ENCODE data around the gene STEAP3. TPM values are rescaled to one million over a fixed set of nuclear protein-coding genes. Genes with fewer than 3 reads are reported as not detected.

Gene STEAP3
- total and polyA plus RNA-seq, 5 donors: 4.8 to 12.4 (median 9.3) TPM

- ATAC-seq: peak; percentile 27 to 73
- WGBS: 53% methylated on average over 12 of the region's 12 CpGs
- Histone ChIP-seq H3K4me3 (ENCODE audit: low read length) (no peak overlapping the region), H3K27ac (ENCODE audit: low read length) (no peak overlapping the region), H3K9me3 (ENCODE audit: control insufficient read depth, low read length) (no peaks in the 10 kb centered on the region), H3K27me3 (ENCODE audit: control insufficient read depth, insufficient read depth) (no peaks in the 10 kb centered on the region), H3K4me1 (ENCODE audit: control insufficient read depth, insufficient read depth, low read length) (peaks cover 3% of the 10 kb centered on the region)
- DNase-seq: no peak
- intact Hi-C loops (cut with DNase I): no loop called here
Measured at GRCh38 chr2:119255760-119256581, 32.3 kb downstream of the STEAP3 start.

- WGBS: 84% methylated on average over 2 of the region's 2 CpGs
- intact Hi-C loops (cut with DNase I): no loop called here
- no peaks in the 10 kb centered on the region for H3K9me3 ChIP-seq (ENCODE audit: control insufficient read depth, low read length)
- H3K4me1 ChIP-seq (ENCODE audit: control insufficient read depth, insufficient read depth, low read length): peaks cover 3% of the 10 kb centered on the region
- H3K27me3 ChIP-seq (ENCODE audit: control insufficient read depth, insufficient read depth): no peaks in the 10 kb centered on the region
- H3K4me3 ChIP-seq (ENCODE audit: low read length): no peak overlapping the region
- H3K27ac ChIP-seq (ENCODE audit: low read length): no peak overlapping the region
- DNase-seq: no peak
- no peak for ATAC-seq
Measured at GRCh38 chr2:119256582-119256921, 32.9 kb downstream of the STEAP3 start.

GRCh38 chr2:119257198-119257597 is 33.6 kb downstream of the STEAP3 start:
- DNase-seq (no peak), ATAC-seq (no peak)
- Histone ChIP-seq H3K9me3 (ENCODE audit: control insufficient read depth, low read length) (no peaks in the 10 kb centered on the region), H3K27me3 (ENCODE audit: control insufficient read depth, insufficient read depth) (no peaks in the 10 kb centered on the region), H3K27ac (ENCODE audit: low read length) (no peak overlapping the region), H3K4me3 (ENCODE audit: low read length) (no peak overlapping the region), H3K4me1 (ENCODE audit: control insufficient read depth, insufficient read depth, low read length) (peaks cover 3% of the 10 kb centered on the region)
- intact Hi-C loops (cut with DNase I): no loop called here
- 78% methylated on average over 9 of the region's 9 CpGs for WGBS

- no peaks in the 10 kb centered on the region for H3K9me3 ChIP-seq (ENCODE audit: control insufficient read depth, low read length)
- peaks cover 3% of the 10 kb centered on the region for H3K4me1 ChIP-seq (ENCODE audit: control insufficient read depth, insufficient read depth, low read length)
- H3K4me3 ChIP-seq (ENCODE audit: low read length): no peak overlapping the region
- H3K27me3 ChIP-seq (ENCODE audit: control insufficient read depth, insufficient read depth): no peaks in the 10 kb centered on the region
- WGBS: 73% methylated on average over 5 of the region's 5 CpGs
- no peak overlapping the region for H3K27ac ChIP-seq (ENCODE audit: low read length)
- ATAC-seq (peak in 1 of 2 donors; percentile 50), DNase-seq (no peak)
- intact Hi-C loops (cut with DNase I): no loop called here
Measured at GRCh38 chr2:119259296-119259860, 35.7 kb downstream of the STEAP3 start.

- Histone ChIP-seq H3K4me3 (ENCODE audit: low read length) (no peak overlapping the region), H3K4me1 (ENCODE audit: control insufficient read depth, insufficient read depth, low read length) (peaks cover 3% of the 10 kb centered on the region), H3K9me3 (ENCODE audit: control insufficient read depth, low read length) (no peaks in the 10 kb centered on the region), H3K27ac (ENCODE audit: low read length) (no peak overlapping the region), H3K27me3 (ENCODE audit: control insufficient read depth, insufficient read depth) (no peaks in the 10 kb centered on the region)
- intact Hi-C loops (cut with DNase I): loop anchor here in 2 of 4 donors (5.0 to 10.0 kb wide), 2 partner anchors 246 to 249 kb away; no protein-coding TSS in a partner anchor
- DNase-seq: no peak
- no peak for ATAC-seq
- WGBS: 60% methylated on average over 11 of the region's 11 CpGs
Measured at GRCh38 chr2:119260646-119261492, 37.2 kb downstream of the STEAP3 start.

- no peak for DNase-seq
- WGBS: 87% methylated on average over 17 of the region's 17 CpGs
- H3K9me3 ChIP-seq (ENCODE audit: control insufficient read depth, low read length): no peaks in the 10 kb centered on the region
- no peaks in the 10 kb centered on the region for H3K27me3 ChIP-seq (ENCODE audit: control insufficient read depth, insufficient read depth)
- intact Hi-C loops (cut with DNase I): loop anchor here in 2 of 4 donors (5.0 to 10.0 kb wide), 2 partner anchors 247 to 249 kb away; no protein-coding TSS in a partner anchor
- H3K4me3 ChIP-seq (ENCODE audit: low read length): no peak overlapping the region
- H3K27ac ChIP-seq (ENCODE audit: low read length): no peak overlapping the region
- ATAC-seq: no peak
- peaks cover 3% of the 10 kb centered on the region for H3K4me1 ChIP-seq (ENCODE audit: control insufficient read depth, insufficient read depth, low read length)
Measured at GRCh38 chr2:119261493-119262225, 38.0 kb downstream of the STEAP3 start.

- H3K27me3 ChIP-seq (ENCODE audit: control insufficient read depth, insufficient read depth): no peaks in the 10 kb centered on the region
- H3K4me3 ChIP-seq (ENCODE audit: low read length): no peak overlapping the region
- DNase-seq: no peak
- no peak overlapping the region for H3K27ac ChIP-seq (ENCODE audit: low read length)
- no peaks in the 10 kb centered on the region for H3K9me3 ChIP-seq (ENCODE audit: control insufficient read depth, low read length)
- WGBS: 94% methylated on average over 23 of the region's 23 CpGs
- intact Hi-C loops (cut with DNase I): loop anchor here in 2 of 4 donors (5.0 to 10.0 kb wide), 2 partner anchors 248 to 251 kb away; no protein-coding TSS in a partner anchor
- no peak for ATAC-seq
- no peaks in the 10 kb centered on the region for H3K4me1 ChIP-seq (ENCODE audit: control insufficient read depth, insufficient read depth, low read length)
Measured at GRCh38 chr2:119263025-119263424, 39.4 kb downstream of the STEAP3 start.

GRCh38 chr2:119263656-119264055 is 40.0 kb downstream of the STEAP3 start:
- H3K27me3 ChIP-seq (ENCODE audit: control insufficient read depth, insufficient read depth): no peaks in the 10 kb centered on the region
- WGBS: 68% methylated on average over 5 of the region's 5 CpGs
- H3K4me1 ChIP-seq (ENCODE audit: control insufficient read depth, insufficient read depth, low read length): no peaks in the 10 kb centered on the region
- ATAC-seq (peak in 1 of 2 donors; percentile 26), DNase-seq (peak in 1 of 3 donors; percentile 69)
- intact Hi-C loops (cut with DNase I): loop anchor here in 2 of 4 donors (5.0 to 10.0 kb wide), 2 partner anchors 249 to 251 kb away; no protein-coding TSS in a partner anchor
- no peaks in the 10 kb centered on the region for H3K9me3 ChIP-seq (ENCODE audit: control insufficient read depth, low read length)
- H3K4me3 ChIP-seq (ENCODE audit: low read length): no peak overlapping the region
- no peak overlapping the region for H3K27ac ChIP-seq (ENCODE audit: low read length)

- intact Hi-C loops (cut with DNase I): loop anchor here in 2 of 4 donors (5.0 to 10.0 kb wide), 2 partner anchors 250 to 253 kb away; no protein-coding TSS in a partner anchor
Measured at GRCh38 chr2:119264781-119265692, 41.4 kb downstream of the STEAP3 start.

More at GRCh38 chr2:119264781-119265692, 41.4 kb downstream of the STEAP3 start:
- H3K27me3 ChIP-seq (ENCODE audit: control insufficient read depth, insufficient read depth): no peaks in the 10 kb centered on the region
- H3K27ac ChIP-seq (ENCODE audit: low read length): no peak overlapping the region
- H3K4me1 ChIP-seq (ENCODE audit: control insufficient read depth, insufficient read depth, low read length): no peaks in the 10 kb centered on the region
- 55% methylated on average over 13 of the region's 13 CpGs for WGBS
- ATAC-seq: peak; percentile 79 to 82
- no peak overlapping the region for H3K4me3 ChIP-seq (ENCODE audit: low read length)
- peak in 1 of 3 donors; percentile 28 for DNase-seq
- H3K9me3 ChIP-seq (ENCODE audit: control insufficient read depth, low read length): no peaks in the 10 kb centered on the region

All from right cardiac atrium (tissue), 5 donors.